Spinal cord (tissue), 10 donors: ENCODE results near the gene UNC119B. TPM values are rescaled to one million over a fixed set of nuclear protein-coding genes. Genes with fewer than 3 reads are reported as not detected.

ENCODE experiments used
- DNase-seq, 6 donors: peaks; one replicate each; pipeline versions ENCODE4 v3.0.0 to v3.0.0-alpha.2; 2013 to 2015; ENCODE audit warnings: low spot score in 6 of 6, low read depth in 4 of 6
- H3K27ac ChIP-seq: one replicate; pipeline ENCODE4 v1.5.1; 2013; ENCODE audit warnings: low read depth, low read length, control low read depth
- H3K27me3 ChIP-seq: one replicate; pipeline ENCODE4 v1.6.1; 2013; ENCODE audit warnings: low read length; ENCODE audit not compliant: control insufficient read depth, insufficient read depth
- H3K36me3 ChIP-seq: one replicate; pipeline ENCODE4 v1.6.1; 2013; ENCODE audit warnings: low read length; ENCODE audit not compliant: control insufficient read depth, insufficient read depth
- H3K4me1 ChIP-seq: one replicate; pipeline ENCODE4 v1.6.1; 2013; ENCODE audit warnings: low read length; ENCODE audit not compliant: control insufficient read depth, insufficient read depth
- H3K4me3 ChIP-seq: one replicate; pipeline ENCODE4 v1.5.1; 2013; ENCODE audit warnings: low read depth, low read length, control low read depth
- H3K9me3 ChIP-seq: one replicate; pipeline ENCODE4 v1.6.1; 2013; ENCODE audit warnings: low read length; ENCODE audit not compliant: control insufficient read depth, insufficient read depth
- WGBS: methylation state at CpG from one replicate; pipeline ENCODE4 v1.1.5; 2013; ENCODE audit warnings: missing lambda C conversion rate; ENCODE audit not compliant: insufficient coverage; 5-methylcytosine and 5-hydroxymethylcytosine counted together
- polyA plus RNA-seq, 2 donors: library from polyadenylated mRNA; unstranded; fragments of 120-200 nt; gene quantifications; one replicate each; pipeline ENCODE4 v1.2.1, GENCODE V29; 2013; ENCODE audit not compliant: insufficient read length in 2 of 2
- total RNA-seq, 2 donors: library from RNA; depleted of rRNA in 1 of 2; stranded (reverse); fragments of 120-200 nt in 1 of 2; fragments of >200 nt in 1 of 2; gene quantifications; one replicate each; pipeline versions ENCODE4 v1.2.3 to v1.2.4, GENCODE V29; 2013 to 2014
- donor health status: healthy.

The UNC119B gene
- total and polyA plus RNA-seq, 4 donors: 19.1 to 41.9 (median 33.0) TPM

- peaks cover 72% of the 10 kb centered on the region for H3K36me3 ChIP-seq
- H3K9me3 ChIP-seq: no peaks in the 10 kb centered on the region
- no peak overlapping the region for H3K4me3 ChIP-seq
- no peak overlapping the region for H3K27ac ChIP-seq
- no peak for DNase-seq
- H3K4me1 ChIP-seq: no peaks in the 10 kb centered on the region
- no peaks in the 10 kb centered on the region for H3K27me3 ChIP-seq
- WGBS: no CpG with 5 or more reads among the region's 3 CpGs
Measured at GRCh38 chr12:120698665-120699064, 11.6 kb upstream of the UNC119B start.

- no peaks in the 10 kb centered on the region for H3K9me3 ChIP-seq
- peaks cover 66% of the 10 kb centered on the region for H3K36me3 ChIP-seq
- H3K4me1 ChIP-seq: no peaks in the 10 kb centered on the region
- H3K4me3 ChIP-seq: no peak overlapping the region
- WGBS: 98% methylated on average over 7 of the region's 7 CpGs
- no peak for DNase-seq
- no peak overlapping the region for H3K27ac ChIP-seq
- no peaks in the 10 kb centered on the region for H3K27me3 ChIP-seq
Measured at GRCh38 chr12:120699553-120699952, 10.7 kb upstream of the UNC119B start.

GRCh38 chr12:120700886-120701285, 9.4 kb upstream of the UNC119B start:
- H3K4me3 ChIP-seq: no peak overlapping the region
- H3K9me3 ChIP-seq: no peaks in the 10 kb centered on the region
- 96% methylated on average over 5 of the region's 5 CpGs for WGBS
- H3K4me1 ChIP-seq: no peaks in the 10 kb centered on the region
- H3K27ac ChIP-seq: no peak overlapping the region
- H3K27me3 ChIP-seq: no peaks in the 10 kb centered on the region
- DNase-seq: peak in 1 of 6 donors; percentile 31
- peaks cover 59% of the 10 kb centered on the region for H3K36me3 ChIP-seq

GRCh38 chr12:120702637-120703036, 7.6 kb upstream of the UNC119B start:
- Histone ChIP-seq H3K27me3 (no peaks in the 10 kb centered on the region), H3K36me3 (peaks cover 49% of the 10 kb centered on the region), H3K27ac (no peak overlapping the region), H3K4me1 (no peaks in the 10 kb centered on the region), H3K4me3 (no peak overlapping the region), H3K9me3 (no peaks in the 10 kb centered on the region)
- 100% methylated on average over 1 of the region's 1 CpG for WGBS
- no peak for DNase-seq

- H3K4me1 ChIP-seq: no peaks in the 10 kb centered on the region
- H3K9me3 ChIP-seq: no peaks in the 10 kb centered on the region
- no peaks in the 10 kb centered on the region for H3K27me3 ChIP-seq
- WGBS: 93% methylated on average over 5 of the region's 11 CpGs
- H3K4me3 ChIP-seq: no peak overlapping the region
- no peak overlapping the region for H3K27ac ChIP-seq
- peaks cover 45% of the 10 kb centered on the region for H3K36me3 ChIP-seq
- no peak for DNase-seq
Measured at GRCh38 chr12:120703311-120703942, 6.8 kb upstream of the UNC119B start.

- H3K36me3 ChIP-seq: peaks cover 26% of the 10 kb centered on the region
- no CpG with 5 or more reads among the region's 1 CpG for WGBS
- H3K27ac ChIP-seq: no peak overlapping the region
- H3K27me3 ChIP-seq: no peaks in the 10 kb centered on the region
- no peak for DNase-seq
- no peaks in the 10 kb centered on the region for H3K9me3 ChIP-seq
- H3K4me3 ChIP-seq: no peak overlapping the region
- H3K4me1 ChIP-seq: peaks cover 6% of the 10 kb centered on the region
Measured at GRCh38 chr12:120705618-120706017, 4.6 kb upstream of the UNC119B start.

GRCh38 chr12:120706029-120706428, 4.2 kb upstream of the UNC119B start:
- 63% methylated on average over 3 of the region's 5 CpGs for WGBS
- no peak overlapping the region for H3K27ac ChIP-seq
- no peaks in the 10 kb centered on the region for H3K27me3 ChIP-seq
- no peak overlapping the region for H3K4me3 ChIP-seq
- H3K36me3 ChIP-seq: peaks cover 26% of the 10 kb centered on the region
- no peak for DNase-seq
- peaks cover 9% of the 10 kb centered on the region for H3K4me1 ChIP-seq
- no peaks in the 10 kb centered on the region for H3K9me3 ChIP-seq

- DNase-seq: no peak
- no peak overlapping the region for H3K27ac ChIP-seq
- 48% methylated on average over 4 of the region's 4 CpGs for WGBS
Measured at GRCh38 chr12:120708651-120709050, 1.6 kb upstream of the UNC119B start.

GRCh38 chr12:120710805-120711296, 593 bp downstream of the UNC119B start:
- Histone ChIP-seq H3K27ac (peak overlapping the region; percentile 64), H3K27me3 (no peaks in the 10 kb centered on the region), H3K4me3 (peak overlapping the region; percentile 74), H3K36me3 (peaks cover 17% of the 10 kb centered on the region), H3K9me3 (no peaks in the 10 kb centered on the region), H3K4me1 (peaks cover 19% of the 10 kb centered on the region)
- under 1% methylated on average over 30 of the region's 31 CpGs for whole genome bisulfite sequencing
- peak in 2 of 6 donors; percentile 15 to 18 for DNase-seq

More at GRCh38 chr12:120708651-120709050, 1.6 kb upstream of the UNC119B start:
- Histone ChIP-seq H3K36me3 (peaks cover 9% of the 10 kb centered on the region), H3K9me3 (no peaks in the 10 kb centered on the region), H3K4me3 (no peak overlapping the region), H3K4me1 (peaks cover 19% of the 10 kb centered on the region), H3K27me3 (no peaks in the 10 kb centered on the region)

- Histone ChIP-seq H3K4me1 (peaks cover 19% of the 10 kb centered on the region), H3K27ac (no peak overlapping the region), H3K36me3 (peaks cover 22% of the 10 kb centered on the region), H3K9me3 (no peaks in the 10 kb centered on the region), H3K4me3 (peak overlapping the region; percentile 74), H3K27me3 (no peaks in the 10 kb centered on the region)
- WGBS: 13% methylated on average over 5 of the region's 6 CpGs
- peak in 2 of 6 donors; percentile 14 to 38 for DNase-seq
Measured at GRCh38 chr12:120711411-120711810, 1.2 kb downstream of the UNC119B start.
